ENCODE data around the gene RPS29.
"Not testable (repeated sequence)": the region's sequence is repeated elsewhere in the genome, so short reads cannot be mapped to it uniquely, and the experiment has no call there.

RPS29 gene

DNA sequence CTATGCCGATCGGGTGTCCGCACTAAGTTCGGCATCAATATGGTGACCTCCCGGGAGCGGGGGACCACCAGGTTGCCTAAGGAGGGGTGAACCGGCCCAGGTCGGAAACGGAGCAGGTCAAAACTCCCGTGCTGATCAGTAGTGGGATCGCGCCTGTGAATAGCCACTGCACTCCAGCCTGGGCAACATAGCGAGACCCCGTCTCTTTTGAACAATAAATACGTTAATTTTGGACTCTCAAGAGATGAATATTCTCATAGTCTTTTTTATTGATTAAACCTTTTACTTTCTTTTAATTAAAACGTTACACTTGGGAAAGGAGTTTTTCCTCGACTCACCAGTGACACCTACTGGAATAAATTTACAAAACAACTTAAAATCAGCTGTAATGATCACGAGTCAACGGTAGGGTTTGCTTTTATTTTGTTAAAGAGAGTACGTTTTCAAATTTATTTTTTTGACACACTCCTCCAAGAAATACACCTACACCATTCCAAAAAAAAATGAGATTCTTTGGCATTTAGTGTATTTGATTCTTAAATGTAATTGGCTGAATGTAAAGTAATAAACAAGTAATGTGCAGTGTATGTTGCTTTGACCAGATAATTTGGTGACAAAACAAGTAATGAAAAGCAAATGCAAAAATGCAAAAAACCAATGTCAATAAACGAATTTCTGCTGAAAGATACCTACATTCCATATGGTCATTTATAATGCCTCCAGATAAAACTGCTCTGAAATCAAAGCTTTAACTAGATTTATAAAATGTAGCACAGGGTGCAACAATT lies 687 bp upstream of the RPS29 start:
- no peak overlapping the region for H3K9ac ChIP-seq (ENCODE audit: low read depth, low read length)
- H3K4me1 ChIP-seq (ENCODE audit: control insufficient read depth, insufficient read depth, low read length): peaks cover 7% of the 10 kb centered on the region
- H3K9me3 ChIP-seq (ENCODE audit: control insufficient read depth, insufficient read depth, low read length): no peaks in the 10 kb centered on the region
- no peaks in the 10 kb centered on the region for H3K27me3 ChIP-seq (ENCODE audit: control insufficient read depth, insufficient read depth, low read length)
- H3K36me3 ChIP-seq (ENCODE audit: control insufficient read depth, insufficient read depth, low read length): peaks cover 18% of the 10 kb centered on the region
- no peak overlapping the region for H3K4me3 ChIP-seq (ENCODE audit: low read depth, low read length)

DNA sequence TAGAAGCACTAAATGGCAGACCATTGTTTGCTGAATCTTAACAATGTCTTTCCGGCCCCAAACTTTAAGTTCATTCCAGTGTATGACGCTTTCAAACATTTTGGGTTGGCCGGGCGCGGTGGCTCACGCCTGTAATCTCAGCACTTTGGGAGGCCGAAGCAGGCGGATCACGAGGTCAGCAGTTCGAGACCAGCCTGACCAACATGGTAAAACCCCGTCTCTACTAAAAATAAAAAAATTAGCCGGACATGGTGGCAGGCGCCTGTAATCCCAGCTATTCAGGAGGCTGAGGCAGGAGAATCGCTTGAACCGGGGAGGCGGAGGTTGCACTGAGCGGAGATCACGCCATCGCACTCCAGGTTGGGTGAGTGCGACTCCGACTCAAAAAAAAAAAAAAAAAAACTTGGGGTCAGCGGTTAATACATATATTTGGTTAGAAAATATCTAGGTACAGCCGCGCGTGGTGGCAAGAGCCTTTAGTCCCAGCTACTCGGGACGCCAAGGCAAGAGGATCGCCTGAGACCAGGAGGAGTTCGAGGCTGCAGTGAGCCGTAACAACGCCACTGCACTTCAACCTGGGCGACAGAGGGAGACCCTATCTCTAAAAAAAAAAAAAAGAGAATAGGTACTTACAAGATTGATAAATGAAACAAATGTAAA lies 1.1 kb downstream of the RPS29 start:
- peak overlapping the region; percentile 97 for H3K4me3 ChIP-seq (ENCODE audit: low read depth, low read length)
- H3K9ac ChIP-seq (ENCODE audit: low read depth, low read length): peak overlapping the region; percentile 100
- H3K4me1 ChIP-seq (ENCODE audit: control insufficient read depth, insufficient read depth, low read length); H3K9me3 ChIP-seq (ENCODE audit: control insufficient read depth, insufficient read depth, low read length); H3K27me3 ChIP-seq (ENCODE audit: control insufficient read depth, insufficient read depth, low read length): not testable (repeated sequence)
- H3K36me3 ChIP-seq (ENCODE audit: control insufficient read depth, insufficient read depth, low read length): peaks cover 18% of the 10 kb centered on the region

DNA sequence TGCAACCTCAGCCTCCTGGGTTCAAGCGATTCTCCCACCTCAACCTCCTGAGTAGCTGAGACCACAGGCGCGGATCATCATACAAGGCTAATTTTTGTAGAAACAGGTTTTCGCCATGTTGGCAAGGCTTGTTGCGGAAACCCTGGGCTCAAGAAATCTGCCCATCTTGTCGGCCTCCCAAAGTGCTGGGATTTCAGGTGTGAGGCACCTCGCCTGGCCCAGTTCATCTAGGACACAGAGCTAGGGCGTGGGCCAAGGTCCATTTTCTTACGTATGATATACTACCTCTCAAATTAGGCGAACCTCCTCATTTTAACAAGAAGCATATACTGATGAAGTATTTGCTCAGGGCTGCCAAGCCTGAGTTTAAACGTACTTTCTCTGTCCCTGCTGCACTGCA lies 2.1 kb downstream of the RPS29 start:
- Histone ChIP-seq H3K9ac (ENCODE audit: low read depth, low read length) (peak overlapping the region; percentile 100), H3K4me1 (ENCODE audit: control insufficient read depth, insufficient read depth, low read length) (peaks cover 7% of the 10 kb centered on the region), H3K36me3 (ENCODE audit: control insufficient read depth, insufficient read depth, low read length) (peaks cover 18% of the 10 kb centered on the region), H3K27me3 (ENCODE audit: control insufficient read depth, insufficient read depth, low read length) (no peaks in the 10 kb centered on the region), H3K9me3 (ENCODE audit: control insufficient read depth, insufficient read depth, low read length) (no peaks in the 10 kb centered on the region), H3K4me3 (ENCODE audit: low read depth, low read length) (peak overlapping the region; percentile 97)

DNA sequence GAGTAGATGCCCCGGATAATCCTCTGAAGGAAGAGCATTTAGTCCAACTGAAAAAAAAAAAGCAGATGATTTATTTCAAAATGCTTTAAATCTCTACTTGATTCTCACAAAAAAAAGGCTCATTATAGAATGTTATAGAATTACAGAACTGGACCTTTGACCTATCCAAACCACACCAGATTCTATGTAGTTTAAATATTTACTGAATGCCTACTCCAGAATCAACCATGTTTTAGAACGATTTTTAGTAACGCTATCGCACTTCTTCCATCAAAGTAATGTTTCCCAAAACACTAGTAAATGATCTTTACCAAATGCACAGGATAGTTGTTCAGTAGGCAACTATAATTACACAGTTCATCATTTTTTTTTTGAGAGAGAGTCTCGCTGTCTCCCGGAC lies 2.6 kb downstream of the RPS29 start:
- no peaks in the 10 kb centered on the region for H3K9me3 ChIP-seq (ENCODE audit: control insufficient read depth, insufficient read depth, low read length)
- peaks cover 18% of the 10 kb centered on the region for H3K36me3 ChIP-seq (ENCODE audit: control insufficient read depth, insufficient read depth, low read length)
- H3K4me1 ChIP-seq (ENCODE audit: control insufficient read depth, insufficient read depth, low read length): peaks cover 7% of the 10 kb centered on the region
- H3K4me3 ChIP-seq (ENCODE audit: low read depth, low read length): peak overlapping the region; percentile 97
- H3K27me3 ChIP-seq (ENCODE audit: control insufficient read depth, insufficient read depth, low read length): no peaks in the 10 kb centered on the region
- peak overlapping the region; percentile 100 for H3K9ac ChIP-seq (ENCODE audit: low read depth, low read length)

DNA sequence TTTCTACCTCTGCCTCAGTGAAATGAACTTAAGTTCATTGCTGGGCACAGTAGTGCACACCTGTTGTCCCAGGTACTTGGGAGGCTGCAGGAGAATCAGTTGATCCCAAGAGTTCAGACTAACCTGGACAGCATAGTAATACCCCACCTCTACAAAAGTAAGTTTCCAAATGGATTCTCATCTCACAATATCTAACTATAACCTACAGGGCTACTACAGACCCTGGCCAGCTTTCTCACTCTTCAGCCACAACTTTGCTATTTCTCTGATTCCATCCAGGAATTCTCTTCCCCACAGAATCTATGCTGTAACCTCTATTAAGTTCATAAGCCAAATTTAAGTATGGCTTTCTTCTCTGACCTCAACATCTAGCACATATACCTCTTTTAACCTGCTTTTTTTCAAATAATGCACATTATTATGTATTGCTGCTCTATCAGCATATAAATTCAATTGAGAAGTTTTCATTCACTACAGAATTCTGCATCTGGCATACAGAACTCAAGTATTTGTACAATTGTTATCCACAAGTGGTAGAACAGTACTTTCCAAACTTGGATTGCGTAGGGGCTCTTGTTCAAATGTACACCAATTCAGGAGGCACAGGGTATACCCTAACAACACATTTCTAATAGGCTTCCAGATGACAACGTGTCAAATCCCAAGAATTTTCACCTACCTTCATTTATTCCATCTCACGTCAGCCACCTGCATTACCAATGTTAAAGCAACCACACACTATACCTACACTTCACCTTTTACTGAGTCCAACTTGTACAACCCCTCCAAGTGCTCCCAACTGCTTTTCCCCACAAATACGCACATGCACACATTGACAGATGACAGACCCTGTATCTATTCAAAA lies 3.8 kb downstream of the RPS29 start:
- no peak overlapping the region for H3K9ac ChIP-seq (ENCODE audit: low read depth, low read length)
- no peaks in the 10 kb centered on the region for H3K9me3 ChIP-seq (ENCODE audit: control insufficient read depth, insufficient read depth, low read length)
- H3K4me3 ChIP-seq (ENCODE audit: low read depth, low read length): no peak overlapping the region
- H3K4me1 ChIP-seq (ENCODE audit: control insufficient read depth, insufficient read depth, low read length): peaks cover 7% of the 10 kb centered on the region
- H3K36me3 ChIP-seq (ENCODE audit: control insufficient read depth, insufficient read depth, low read length): peaks cover 18% of the 10 kb centered on the region
- no peaks in the 10 kb centered on the region for H3K27me3 ChIP-seq (ENCODE audit: control insufficient read depth, insufficient read depth, low read length)

DNA sequence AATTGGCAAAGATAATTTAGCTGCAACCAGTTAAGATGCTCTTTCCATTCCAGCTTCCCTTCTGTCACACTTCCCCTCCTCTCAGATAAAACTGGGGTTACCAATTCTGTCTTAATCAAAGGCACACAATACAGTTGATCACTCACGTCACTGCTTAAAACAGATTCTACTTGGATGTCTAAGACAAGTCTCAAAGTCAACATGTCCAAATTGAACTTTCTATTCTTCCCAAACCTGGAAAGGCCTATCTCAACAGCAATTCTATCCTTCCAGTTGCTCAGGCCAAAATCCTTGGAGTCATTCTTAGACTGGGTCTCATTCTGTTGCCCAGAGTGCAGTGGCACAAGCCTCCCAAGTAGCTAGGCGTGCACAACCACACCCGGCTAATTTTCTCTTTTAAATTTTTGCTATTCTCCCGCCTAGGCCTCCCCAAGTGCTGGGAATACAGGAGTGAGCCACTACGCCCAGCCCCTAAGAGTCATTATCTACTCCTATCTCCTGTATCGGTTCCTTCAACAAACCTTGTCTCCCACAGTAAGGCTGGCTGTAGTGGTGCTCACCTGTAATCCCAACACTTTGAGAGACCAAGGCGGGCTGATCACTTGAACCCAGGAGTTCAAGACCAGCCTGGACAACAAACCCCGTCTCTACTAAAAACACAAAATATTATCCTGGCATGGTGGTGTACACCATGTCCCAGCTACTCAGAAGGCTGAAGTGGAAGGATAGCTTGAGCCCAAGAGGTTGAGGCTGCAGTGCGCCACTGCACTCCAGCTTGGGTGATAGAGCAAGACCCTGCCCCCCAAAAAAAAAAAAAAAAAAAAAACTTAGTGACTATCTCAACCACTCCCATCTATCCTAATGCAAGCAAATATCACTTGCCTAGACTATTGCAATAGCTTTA lies 4.7 kb downstream of the RPS29 start:
- no peaks in the 10 kb centered on the region for H3K27me3 ChIP-seq (ENCODE audit: control insufficient read depth, insufficient read depth, low read length)
- no peak overlapping the region for H3K9ac ChIP-seq (ENCODE audit: low read depth, low read length)
- peaks cover 18% of the 10 kb centered on the region for H3K36me3 ChIP-seq (ENCODE audit: control insufficient read depth, insufficient read depth, low read length)
- H3K4me1 ChIP-seq (ENCODE audit: control insufficient read depth, insufficient read depth, low read length): peaks cover 7% of the 10 kb centered on the region
- H3K4me3 ChIP-seq (ENCODE audit: low read depth, low read length): no peak overlapping the region
- H3K9me3 ChIP-seq (ENCODE audit: control insufficient read depth, insufficient read depth, low read length): no peaks in the 10 kb centered on the region

DNA sequence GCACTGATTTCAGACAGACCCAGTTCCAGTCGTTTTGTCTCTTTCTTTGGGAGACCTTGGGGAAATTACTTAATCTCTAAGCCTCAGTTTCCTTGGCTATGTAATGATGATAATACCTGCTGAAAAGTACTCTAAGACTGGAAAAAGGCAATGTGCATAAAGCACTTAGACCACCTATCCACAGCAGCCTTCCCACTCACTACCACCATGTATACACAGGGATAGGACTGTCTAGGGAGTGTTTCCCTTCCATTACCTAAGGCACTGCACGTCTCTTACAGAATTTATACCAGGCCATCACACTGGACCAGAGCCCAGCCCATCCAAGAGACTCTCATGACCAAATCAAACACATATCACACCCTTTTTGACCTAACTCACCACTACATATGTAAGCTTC lies 6.3 kb downstream of the RPS29 start:
- no peaks in the 10 kb centered on the region for H3K27me3 ChIP-seq (ENCODE audit: control insufficient read depth, insufficient read depth, low read length)
- peaks cover 18% of the 10 kb centered on the region for H3K36me3 ChIP-seq (ENCODE audit: control insufficient read depth, insufficient read depth, low read length)
- H3K9ac ChIP-seq (ENCODE audit: low read depth, low read length): no peak overlapping the region
- H3K9me3 ChIP-seq (ENCODE audit: control insufficient read depth, insufficient read depth, low read length): no peaks in the 10 kb centered on the region
- peaks cover 7% of the 10 kb centered on the region for H3K4me1 ChIP-seq (ENCODE audit: control insufficient read depth, insufficient read depth, low read length)
- no peak overlapping the region for H3K4me3 ChIP-seq (ENCODE audit: low read depth, low read length)

DNA sequence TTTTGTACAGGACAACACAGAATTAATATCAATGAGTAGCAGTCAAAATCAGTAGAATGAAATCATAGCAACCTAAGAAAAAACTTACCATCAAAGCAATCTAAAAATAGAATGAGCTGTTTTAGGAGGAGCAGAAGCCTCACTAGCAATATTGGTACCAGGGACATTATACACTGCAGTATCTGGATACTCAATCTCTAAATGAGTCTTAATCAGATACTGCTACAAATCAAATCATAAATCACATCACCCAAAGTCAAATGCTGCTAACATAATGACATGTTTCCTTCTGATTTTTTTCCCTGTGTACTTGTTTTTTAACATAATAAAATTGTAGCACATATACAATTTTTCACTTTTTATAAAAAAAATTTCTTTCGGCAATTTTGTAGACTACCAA lies 8.0 kb downstream of the RPS29 start:
- H3K27me3 ChIP-seq (ENCODE audit: control insufficient read depth, insufficient read depth, low read length): no peaks in the 10 kb centered on the region
- H3K4me1 ChIP-seq (ENCODE audit: control insufficient read depth, insufficient read depth, low read length): peaks cover 7% of the 10 kb centered on the region
- H3K9me3 ChIP-seq (ENCODE audit: control insufficient read depth, insufficient read depth, low read length): no peaks in the 10 kb centered on the region
- H3K4me3 ChIP-seq (ENCODE audit: low read depth, low read length): no peak overlapping the region
- peaks cover 6% of the 10 kb centered on the region for H3K36me3 ChIP-seq (ENCODE audit: control insufficient read depth, insufficient read depth, low read length)
- no peak overlapping the region for H3K9ac ChIP-seq (ENCODE audit: low read depth, low read length)

DNA sequence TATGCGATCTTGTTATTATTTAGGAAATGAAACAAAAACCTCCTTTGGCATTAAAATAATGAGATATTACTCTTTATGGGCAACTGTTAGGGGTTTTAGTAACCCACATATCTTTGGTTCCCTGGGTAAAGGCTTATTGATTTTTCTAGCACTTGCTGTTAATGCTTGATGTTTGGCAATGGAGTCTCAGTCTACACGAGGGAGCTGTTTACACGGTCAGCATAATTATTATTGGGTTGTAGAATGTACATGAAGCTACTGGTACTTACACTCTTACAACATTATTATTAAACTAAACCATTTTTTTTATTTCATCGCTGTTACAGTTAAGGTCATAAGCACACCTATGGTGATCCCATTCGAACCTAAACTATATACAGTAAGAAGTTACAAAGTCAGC lies 12.1 kb downstream of the RPS29 start:
- H3K27me3 ChIP-seq (ENCODE audit: control insufficient read depth, insufficient read depth, low read length): no peaks in the 10 kb centered on the region
- H3K9ac ChIP-seq (ENCODE audit: low read depth, low read length): no peak overlapping the region
- H3K36me3 ChIP-seq (ENCODE audit: control insufficient read depth, insufficient read depth, low read length): no peaks in the 10 kb centered on the region
- H3K4me1 ChIP-seq (ENCODE audit: control insufficient read depth, insufficient read depth, low read length): no peaks in the 10 kb centered on the region
- H3K4me3 ChIP-seq (ENCODE audit: low read depth, low read length): no peak overlapping the region
- no peaks in the 10 kb centered on the region for H3K9me3 ChIP-seq (ENCODE audit: control insufficient read depth, insufficient read depth, low read length)

DNA sequence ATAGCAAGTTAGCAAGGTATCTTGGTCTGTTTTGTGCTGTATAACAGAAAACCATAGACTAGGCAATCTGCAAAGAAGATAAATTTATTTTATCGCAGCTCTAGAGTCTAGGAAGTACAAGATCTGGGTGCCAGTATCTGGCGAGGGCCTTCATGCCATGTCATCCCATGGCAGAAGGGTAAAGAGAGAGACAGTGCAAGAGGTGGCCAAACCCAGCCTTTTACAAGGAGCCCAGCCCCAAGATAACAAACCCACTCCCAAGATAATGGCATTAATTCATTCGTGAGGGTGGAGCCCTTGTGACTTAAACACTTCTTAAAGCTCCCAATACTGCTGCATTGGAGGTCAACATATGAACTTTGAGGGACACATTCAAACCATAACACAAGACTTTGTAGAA lies 16.9 kb downstream of the RPS29 start:
- Histone ChIP-seq H3K9ac (ENCODE audit: low read depth, low read length) (no peak overlapping the region), H3K4me3 (ENCODE audit: low read depth, low read length) (no peak overlapping the region), H3K4me1 (ENCODE audit: control insufficient read depth, insufficient read depth, low read length) (no peaks in the 10 kb centered on the region), H3K9me3 (ENCODE audit: control insufficient read depth, insufficient read depth, low read length) (no peaks in the 10 kb centered on the region), H3K36me3 (ENCODE audit: control insufficient read depth, insufficient read depth, low read length) (no peaks in the 10 kb centered on the region), H3K27me3 (ENCODE audit: control insufficient read depth, insufficient read depth, low read length) (no peaks in the 10 kb centered on the region)

DNA sequence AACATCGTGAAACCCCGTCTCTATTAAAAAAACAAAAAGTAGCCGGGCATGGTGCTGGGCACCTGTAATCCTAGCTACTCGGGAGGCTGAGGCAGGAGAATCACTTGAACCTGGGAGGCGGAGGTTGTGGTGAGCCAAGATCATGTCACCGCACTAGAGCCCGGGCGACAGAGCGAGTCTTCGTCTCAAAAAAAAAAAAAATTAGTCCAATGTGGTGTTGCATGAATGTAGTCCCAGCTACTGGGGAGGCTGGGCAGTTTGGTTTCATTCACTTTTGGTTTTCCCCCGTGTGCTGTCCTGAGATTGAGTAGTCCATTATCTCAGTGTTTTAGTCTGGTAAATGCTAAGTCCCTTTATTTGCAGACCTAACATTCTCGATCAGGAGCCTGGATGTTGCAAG lies 19.5 kb downstream of the RPS29 start:
- H3K9me3 ChIP-seq (ENCODE audit: control insufficient read depth, insufficient read depth, low read length): no peaks in the 10 kb centered on the region
- H3K4me3 ChIP-seq (ENCODE audit: low read depth, low read length): no peak overlapping the region
- no peaks in the 10 kb centered on the region for H3K4me1 ChIP-seq (ENCODE audit: control insufficient read depth, insufficient read depth, low read length)

More for the DNA sequence above, 19.5 kb downstream of the RPS29 start:
- Histone ChIP-seq H3K9ac (ENCODE audit: low read depth, low read length) (no peak overlapping the region), H3K36me3 (ENCODE audit: control insufficient read depth, insufficient read depth, low read length) (no peaks in the 10 kb centered on the region), H3K27me3 (ENCODE audit: control insufficient read depth, insufficient read depth, low read length) (no peaks in the 10 kb centered on the region)

Data from iPS-15b (cell line).